CD14-positive monocyte (primary cell): ENCODE data around the gene SCUBE2. TPM values are rescaled to one million over a fixed set of nuclear protein-coding genes. Genes with fewer than 3 reads are reported as not detected.

ENCODE experiments used
- DNase-seq, 3 donors: peaks; one replicate each; pipeline ENCODE4 v3.0.0-alpha.2; 2011 to 2022
- H2AFZ ChIP-seq: 2 replicates; pipeline ENCODE4 v1.6.0; 2012; ENCODE audit warnings: mild to moderate bottlenecking, low read depth, low read length, inconsistent platforms; ENCODE audit not compliant: insufficient read depth, poor library complexity, severe bottlenecking
- H3K27ac ChIP-seq, 2 donors: 1 replicate in 1 of 2; 2 replicates in 1 of 2; pipeline ENCODE4 v1.5.1; 2012 to 2013; ENCODE audit warnings: low read length in 2 of 2, control low read depth in 1 of 2, inconsistent platforms in 1 of 2, low read depth in 1 of 2, mild to moderate bottlenecking in 1 of 2
- H3K27me3 ChIP-seq, 2 donors: one replicate each; pipeline versions ENCODE4 v1.6.0 to v1.6.1; 2011 to 2013; ENCODE audit warnings: low read length in 2 of 2; ENCODE audit not compliant: control insufficient read depth in 2 of 2, insufficient read depth in 2 of 2
- H3K36me3 ChIP-seq, 2 donors: replicated peaks in 1 of 2; 1 replicate in 1 of 2; 2 replicates in 1 of 2; pipeline versions ENCODE4 v1.5.1 to v1.6.1; 2012 to 2013; ENCODE audit warnings: low read length in 2 of 2, control low read depth in 1 of 2, inconsistent platforms in 1 of 2, mild to moderate bottlenecking in 1 of 2; ENCODE audit not compliant: insufficient read depth in 2 of 2, control insufficient read depth in 1 of 2
- H3K4me1 ChIP-seq, 2 donors: 1 replicate in 1 of 2; 2 replicates in 1 of 2; pipeline versions ENCODE4 v1.5.1 to v1.6.1; 2012 to 2013; ENCODE audit warnings: low read length in 2 of 2, control low read depth in 1 of 2, inconsistent platforms in 1 of 2, mild to moderate bottlenecking in 1 of 2, moderate library complexity in 1 of 2; ENCODE audit not compliant: insufficient read depth in 2 of 2, control insufficient read depth in 1 of 2
- H3K4me2 ChIP-seq: replicated peaks from 2 replicates; pipeline ENCODE3; 2012; ENCODE audit warnings: low read length, moderate library complexity, mild to moderate bottlenecking; ENCODE audit not compliant: poor library complexity, severe bottlenecking; ENCODE audit errors: extremely low read depth
- H3K4me3 ChIP-seq, 3 experiments: fragments of 200-600 bp in 1 of 3; sonication (generic) in 1 of 3; replicated peaks in 1 of 3; 1 replicate in 2 of 3; 2 replicates in 1 of 3; pipeline ENCODE4 v1.5.1; 2011 to 2013; ENCODE audit warnings: low read length in 3 of 3, mild to moderate bottlenecking in 3 of 3, control low read depth in 2 of 3, low read depth in 2 of 3, inconsistent platforms in 1 of 3, moderate library complexity in 1 of 3
- H3K79me2 ChIP-seq: 2 replicates; pipeline ENCODE4 v1.6.0; 2012; ENCODE audit warnings: mild to moderate bottlenecking, control low read depth, inconsistent platforms, low read length, moderate library complexity; ENCODE audit not compliant: insufficient read depth
- H3K9ac ChIP-seq: 2 replicates; pipeline ENCODE4 v1.6.0; 2017; ENCODE audit warnings: low read length, mild to moderate bottlenecking; ENCODE audit not compliant: insufficient read depth, poor library complexity, severe bottlenecking
- H3K9me3 ChIP-seq, 2 donors: replicated peaks in 1 of 2; 1 replicate in 1 of 2; 2 replicates in 1 of 2; pipeline versions ENCODE4 v1.5.1 to v1.6.1; 2012 to 2013; ENCODE audit warnings: low read length in 2 of 2, control low read depth in 1 of 2; ENCODE audit not compliant: control insufficient read depth in 1 of 2, insufficient read depth in 1 of 2
- H4K20me1 ChIP-seq: 2 replicates; pipeline ENCODE4 v1.6.0; 2012; ENCODE audit warnings: mild to moderate bottlenecking, low read length, control low read depth, moderate library complexity; ENCODE audit not compliant: insufficient read depth
- H3K27ac Mint-ChIP-seq, 7 donors: one replicate each; pipeline ENCODE4 v1.8.0; 2020; ENCODE audit warnings: mild to moderate bottlenecking in 7 of 7, mixed read lengths in 7 of 7, moderate library complexity in 6 of 7, inconsistent platforms in 2 of 7
- H3K27me3 Mint-ChIP-seq, 3 donors: one replicate each; pipeline ENCODE4 v1.8.0; 2021 to 2022; ENCODE audit warnings: low read depth in 3 of 3, mild to moderate bottlenecking in 3 of 3, mixed read lengths in 3 of 3, moderate library complexity in 3 of 3, inconsistent platforms in 1 of 3
- H3K36me3 Mint-ChIP-seq, 2 donors: one replicate each; pipeline ENCODE4 v1.8.0; 2020; ENCODE audit warnings: mixed read lengths in 2 of 2, inconsistent platforms in 1 of 2, mild to moderate bottlenecking in 1 of 2
- H3K4me1 Mint-ChIP-seq: one replicate; pipeline ENCODE4 v1.8.0; 2020; ENCODE audit warnings: mild to moderate bottlenecking, mixed read lengths
- H3K4me3 Mint-ChIP-seq, 2 donors: one replicate each; pipeline ENCODE4 v1.8.0; 2020; ENCODE audit warnings: mild to moderate bottlenecking in 2 of 2, mixed read lengths in 2 of 2, moderate library complexity in 1 of 2
- H3K9me3 Mint-ChIP-seq, 7 donors: one replicate each; pipeline ENCODE4 v1.8.0; 2020 to 2022; ENCODE audit warnings: mixed read lengths in 7 of 7, mild to moderate bottlenecking in 6 of 7, moderate library complexity in 6 of 7, inconsistent platforms in 2 of 7
- CTCF ChIP-seq: fragments of 200-600 bp; IDR thresholded peaks from one replicate; pipeline ENCODE4 v1.8.0; 2022; ENCODE audit warnings: antibody characterized with exemption, mild to moderate bottlenecking
- WGBS: methylation state at CpG from one replicate; pipeline ENCODE4 v1.1.5; 2013; ENCODE audit warnings: missing lambda C conversion rate; ENCODE audit not compliant: insufficient coverage; 5-methylcytosine and 5-hydroxymethylcytosine counted together
- intact Hi-C, 2 donors: fragments of 100-400 bp; cut with micrococcal nuclease; formaldehyde crosslinking; loops; one replicate each; pipeline versions ENCODE4 v1.15.0 to v1.15.1; 2023
- polyA plus RNA-seq, 3 donors: library from polyadenylated mRNA; depleted of rRNA in 1 of 3; unstranded in 2 of 3; stranded (reverse) in 1 of 3; fragments of 300-500 nt in 2 of 3; fragments of >200 nt in 1 of 3; fragmentation: Illumina TruSeq in 2 of 3; gene quantifications; 1 replicate in 2 of 3; 2 replicates in 1 of 3; pipeline ENCODE4 v1.2.3, GENCODE V29; 2012 to 2021

The SCUBE2 gene
- polyA plus RNA-seq, 3 donors, result 0.21 to 0.36 TPM; not detected in 1

- Histone ChIP-seq H3K27ac (no peak overlapping the region), H3K4me2 (no peak overlapping the region), H4K20me1 (no peaks in the 10 kb centered on the region), H3K9ac (no peak overlapping the region), H3K27me3 (no peaks in the 10 kb centered on the region), H3K9me3 (no peaks in the 10 kb centered on the region), H2AFZ (no peak overlapping the region), H3K4me3 (no peak overlapping the region), H3K79me2 (no peaks in the 10 kb centered on the region), H3K36me3 (no peaks in the 10 kb centered on the region), H3K4me1 (no peaks in the 10 kb centered on the region)
- Mint-ChIP-seq H3K27ac (peak overlapping the region in 1 of 7 donors; percentile 47), H3K36me3 (no peaks in the 10 kb centered on the region), H3K9me3 (peaks cover 0 to 6% (median 2%) of the 10 kb centered on the region in 7 donors), H3K4me3 (no peak overlapping the region), H3K4me1 (peaks cover 15% of the 10 kb centered on the region), H3K27me3 (peaks cover 2 to 5% (median 3%) of the 10 kb centered on the region in 3 donors)
- DNase-seq, result no peak
- no peak for TF ChIP-seq CTCF
- intact Hi-C loops, result loop anchor here in 1 of 2 donors (10.0 kb wide), 1 partner anchor 54 kb away; no protein-coding TSS in a partner anchor
- WGBS, result 94% methylated on average over 8 of the region's 8 CpGs
Observed at GRCh38 chr11:9069256-9069655, 22.1 kb downstream of the SCUBE2 start.

DNA sequence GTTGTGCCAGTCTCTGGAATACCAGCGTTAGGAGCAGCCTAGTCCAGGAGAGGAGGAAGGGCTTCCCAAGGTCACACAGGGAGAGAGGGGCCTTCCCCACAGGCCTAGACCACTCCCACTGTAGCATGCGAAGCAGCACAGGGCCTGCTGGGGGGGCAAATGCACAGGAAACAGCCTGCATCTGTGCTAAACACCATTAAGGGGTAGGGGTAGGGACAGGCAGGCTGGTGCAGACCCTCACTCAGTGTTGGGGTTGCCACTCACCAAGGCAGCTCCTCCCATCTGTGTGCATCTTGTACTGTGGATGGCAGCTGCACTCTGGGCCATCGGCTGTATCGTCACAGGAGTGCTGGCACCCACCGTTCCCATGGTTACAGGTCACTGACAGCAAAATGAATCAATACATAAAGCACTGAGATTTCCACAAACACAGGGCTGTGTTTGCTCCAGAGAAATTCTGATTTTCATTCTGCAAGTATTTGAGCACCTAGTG is 24.9 kb downstream of the SCUBE2 start:
- Histone ChIP-seq H3K27ac (no peak overlapping the region), H3K9ac (no peak overlapping the region), H3K79me2 (no peaks in the 10 kb centered on the region), H4K20me1 (no peaks in the 10 kb centered on the region), H3K36me3 (no peaks in the 10 kb centered on the region), H3K9me3 (no peaks in the 10 kb centered on the region), H3K4me3 (no peak overlapping the region), H3K4me2 (no peak overlapping the region), H3K4me1 (peaks cover 4 to 5% of the 10 kb centered on the region in 2 donors), H3K27me3 (no peaks in the 10 kb centered on the region), H2AFZ (no peak overlapping the region)
- TF ChIP-seq CTCF, result no peak
- Mint-ChIP-seq H3K4me1 (peaks cover 19% of the 10 kb centered on the region), H3K36me3 (no peaks in the 10 kb centered on the region), H3K9me3 (peaks cover 0 to 6% (median 2%) of the 10 kb centered on the region in 7 donors), H3K27me3 (peaks cover 0 to 3% (median 0%) of the 10 kb centered on the region in 3 donors), H3K27ac (peak overlapping the region in 1 of 7 donors; percentile 38), H3K4me3 (no peak overlapping the region)
- DNase-seq, result no peak
- intact Hi-C loops, result loop anchor here in 1 of 2 donors (10.0 kb wide), 1 partner anchor 52 kb away; no protein-coding TSS in a partner anchor
- 96% methylated on average over 4 of the region's 5 CpGs for WGBS
